ENCODE data around the gene NOXO1. TPM values are rescaled to one million over a fixed set of nuclear protein-coding genes. Genes with fewer than 3 reads are reported as not detected.

Gene NOXO1
- total and polyA plus RNA-seq, 9 of the 15 experiments (the other 6 are each of a cell fraction or from before 2014, with no cell fraction given): not detected

- peak; percentile 98 to 100 for TF ChIP-seq E2F6 (IDR thresholded peaks at IDR 0.05; ENCODE audit: borderline replicate concordance in 1 of 2, extremely low read depth in 1 of 2, insufficient read depth in 1 of 2, insufficient read length in 1 of 2, low read depth in 1 of 2, low read length in 1 of 2, poor library complexity in 1 of 2, severe bottlenecking in 1 of 2)
- no peak for TF ChIP-seq TRIM24 (IDR thresholded peaks at IDR 0.05)
- TF ChIP-seq ZNF511 (CRISPR knock-in tag; IDR thresholded peaks at IDR 0.05): peak; percentile 94
- TF ChIP-seq CTCF (IDR thresholded peaks at IDR 0.05 in 2 of 3, conservative IDR thresholded peaks at IDR 0.05 in 1 of 3; ENCODE audit: insufficient read depth in 2 of 3, low read depth in 1 of 3, low read length in 3 of 3): peak; percentile 79 to 99 (median 98)
- peak; percentile 60 for TF ChIP-seq ATF7 (IDR thresholded peaks at IDR 0.05)
- peak; percentile 47; the same call in 1 of the 2 replicates for TF ChIP-seq ZNF431 (CRISPR knock-in tag; IDR thresholded peaks at IDR 0.05)
- peak; percentile 8; the same call in 1 of the 2 replicates for TF ChIP-seq ZNF76 (CRISPR knock-in tag; IDR thresholded peaks at IDR 0.05; ENCODE audit: borderline replicate concordance)
- TF ChIP-seq ZNF384 (IDR thresholded peaks at IDR 0.05; ENCODE audit: low read depth, low read length): peak; percentile 50; the same call in 1 of the 2 replicates
- TF ChIP-seq RCOR1 (IDR thresholded peaks at IDR 0.05; ENCODE audit: borderline replicate concordance in 1 of 2, low read depth in 2 of 2, low read length in 2 of 2): no peak; a peak in 1 of 4 replicates
- TF ChIP-seq ZBTB11 (CRISPR knock-in tag; IDR thresholded peaks at IDR 0.05): peak in 1 of 3 experiments; percentile 75; a peak in 2 of 6 replicates
- TF ChIP-seq C11orf30 (IDR thresholded peaks at IDR 0.05; ENCODE audit: low read depth): no peak
- TF ChIP-seq TBP (optimal IDR thresholded peaks at IDR 0.05; ENCODE audit: low read depth, low read length): peak; percentile 49
- TF ChIP-seq NONO (IDR thresholded peaks at IDR 0.05; ENCODE audit: low read depth in 2 of 2, low read length in 1 of 2): peak in 1 of 2 experiments; percentile 88; a peak in 2 of 4 replicates
- peak; percentile 84; the same call in 1 of the 2 replicates for TF ChIP-seq CTBP1 (IDR thresholded peaks at IDR 0.05; ENCODE audit: borderline replicate concordance)
- 0 out of 4 replicates have a peak, but pooled peaks of 1 of the 2 experiments have one; percentile 73 for TF ChIP-seq UBTF (IDR thresholded peaks at IDR 0.05; ENCODE audit: borderline replicate concordance in 1 of 2, low read depth in 2 of 2, low read length in 2 of 2)
Observed at GRCh38 chr16:1929578-1930337, 51.5 kb downstream of the NOXO1 start (continued).

Measured in K562 (cell line).